Epithelial cell of esophagus (primary cell): ENCODE results near the gene PRKD1.

Experiments used
- DNase-seq: peaks from one replicate; pipeline ENCODE4 v3.0.0; 2010; ENCODE audit warnings: low read depth
- H3K4me3 ChIP-seq: 2 replicates; pipeline ENCODE4 v1.5.1; 2011; ENCODE audit warnings: mild to moderate bottlenecking, low read length, control low read depth
- CTCF ChIP-seq: IDR thresholded peaks from 2 replicates; pipeline ENCODE4 v1.5.1; 2011; ENCODE audit warnings: low read depth, mild to moderate bottlenecking, low read length, control low read depth, inconsistent platforms; ENCODE audit not compliant: insufficient read depth; ENCODE audit errors: missing control alignments

PRKD1 gene

DNA sequence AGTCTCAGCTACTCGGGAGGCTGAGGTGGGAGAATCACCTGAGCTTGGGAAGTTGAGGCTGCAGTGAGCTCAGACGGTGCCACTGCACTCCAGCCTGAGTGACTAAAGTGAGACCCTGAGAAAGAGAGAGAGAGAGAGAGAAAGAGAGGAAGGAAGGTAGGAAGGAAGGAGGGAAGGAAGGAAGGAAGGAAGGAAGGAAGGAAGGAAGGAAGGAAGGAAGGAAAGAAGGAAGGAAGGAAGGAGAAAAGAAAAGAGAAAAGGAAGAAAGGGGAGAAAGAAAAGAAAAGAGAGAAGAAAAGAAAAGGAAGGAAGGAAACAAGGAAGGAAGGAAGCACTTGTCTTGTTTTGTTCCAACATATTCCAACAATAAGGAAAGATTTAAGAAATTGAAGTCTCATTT is 7.8 kb downstream of the PRKD1 start:
- DNase-seq, result no peak
- no peak for TF ChIP-seq CTCF
- no peak overlapping the region for H3K4me3 ChIP-seq

- no peak overlapping the region for H3K4me3 ChIP-seq
- no peak for TF ChIP-seq CTCF
- DNase-seq, result no peak
These were observed 8.7 kb downstream of the PRKD1 start for GRCh38 chr14:29918981-29919380.

DNA sequence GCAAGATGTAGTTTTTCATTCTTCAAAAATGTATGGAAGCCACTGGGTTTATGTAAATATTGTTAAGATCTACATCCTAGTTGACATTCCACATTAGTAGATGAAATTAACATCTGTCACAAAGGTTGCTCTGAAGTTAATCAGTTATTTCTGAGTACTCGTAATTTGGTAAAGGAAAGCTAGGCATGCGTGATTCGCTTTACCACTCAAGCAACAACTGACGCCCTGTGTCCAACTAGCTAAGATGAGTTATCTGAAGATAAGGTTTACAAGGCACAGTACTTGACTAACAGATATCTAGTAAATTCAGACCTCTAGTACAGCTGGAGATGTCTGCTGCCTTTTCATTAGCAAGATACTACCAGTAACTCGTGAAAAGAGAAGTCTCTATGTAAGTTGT is 14.1 kb downstream of the PRKD1 start:
- no peak for DNase-seq
- no peak overlapping the region for H3K4me3 ChIP-seq
- TF ChIP-seq CTCF, result no peak

DNA sequence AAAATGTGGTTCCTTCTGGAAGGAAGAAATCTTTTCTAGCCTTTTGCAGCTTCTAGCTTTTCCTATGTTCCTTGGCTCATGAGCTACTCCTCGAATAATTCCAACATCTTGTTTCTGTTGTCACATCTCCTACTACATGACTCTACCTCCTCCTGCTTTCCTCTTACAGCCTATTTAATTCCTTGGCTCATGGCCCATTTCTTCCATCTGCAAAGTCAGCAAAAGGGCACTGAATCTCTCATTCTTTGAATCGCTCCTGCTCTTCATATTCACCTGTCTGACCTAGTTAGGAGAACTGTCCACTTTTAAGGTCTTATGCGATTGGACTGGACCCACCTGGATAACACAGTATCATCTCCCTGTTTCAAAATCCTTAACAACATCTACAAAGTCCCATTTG is 15.8 kb downstream of the PRKD1 start:
- DNase-seq, result no peak
- no peak for TF ChIP-seq CTCF
- H3K4me3 ChIP-seq, result no peak overlapping the region

DNA sequence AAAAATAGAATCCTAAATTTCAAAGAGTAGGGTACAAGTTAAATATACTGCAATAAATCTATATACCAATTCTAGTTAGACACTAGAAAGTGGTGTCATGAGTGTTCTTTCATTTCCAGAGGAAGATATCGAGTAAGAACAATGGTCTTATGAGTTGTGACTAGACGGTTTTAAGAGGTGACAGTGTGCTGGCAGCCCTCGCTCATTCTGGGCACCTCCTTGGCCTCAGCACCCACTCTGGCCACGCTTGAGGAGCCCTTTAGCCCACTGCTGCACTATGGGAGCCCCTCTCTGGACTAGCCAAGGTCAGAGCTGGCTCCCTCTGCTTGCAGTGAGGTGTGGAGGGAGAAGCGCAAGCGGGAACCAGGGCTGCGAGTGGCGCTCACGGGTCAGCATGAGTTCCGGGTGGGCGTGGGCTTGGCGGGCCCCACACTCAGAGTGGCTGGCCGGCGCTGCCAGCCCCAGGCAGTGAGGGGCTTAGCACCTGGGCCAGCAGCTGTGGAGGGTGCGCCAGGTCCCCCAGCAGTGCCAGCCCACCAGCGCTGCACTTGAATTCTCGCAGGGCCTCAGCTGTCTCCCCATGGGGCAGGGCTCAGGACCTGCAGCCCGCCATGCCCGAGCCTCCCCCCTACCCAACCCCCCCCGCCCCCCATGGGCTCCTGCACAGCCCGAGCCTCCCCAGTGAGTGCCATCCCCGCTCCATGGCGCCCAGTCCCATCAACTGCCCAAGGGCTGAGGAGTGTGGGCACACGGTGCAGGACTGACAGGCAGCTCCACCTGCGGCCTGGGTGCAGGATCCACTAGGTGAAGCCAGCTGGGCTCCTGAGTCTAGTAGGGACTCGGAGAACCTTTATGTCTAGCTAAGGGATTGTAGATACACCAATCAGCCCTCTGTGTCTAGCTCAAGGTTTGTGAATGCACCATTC is 18.7 kb downstream of the PRKD1 start:
- DNase-seq, result no peak
- H3K4me3 ChIP-seq, result no peak overlapping the region
- no peak for TF ChIP-seq CTCF

GRCh38 chr14:29906256-29906870 is 21.3 kb downstream of the PRKD1 start:
- no peak for TF ChIP-seq CTCF
- DNase-seq, result peak; percentile 92
- H3K4me3 ChIP-seq, result no peak overlapping the region
